NT2/D1 (cell line): Measurements from ENCODE around the gene RPL32.

Experiments used
- SUZ12 ChIP-seq: IDR thresholded peaks from 2 replicates; pipeline ENCODE4 v1.6.1; 2011; ENCODE audit not compliant: insufficient read length, insufficient read depth; ENCODE audit errors: extremely low read depth
- YY1 ChIP-seq: IDR thresholded peaks from 2 replicates; pipeline ENCODE4 v1.6.1; 2011; ENCODE audit not compliant: insufficient read length, insufficient read depth
- ZNF274 ChIP-seq: IDR thresholded peaks from 2 replicates; pipeline ENCODE4 v1.6.1; 2011; ENCODE audit warnings: mild to moderate bottlenecking, low read depth, low read length

DNA sequence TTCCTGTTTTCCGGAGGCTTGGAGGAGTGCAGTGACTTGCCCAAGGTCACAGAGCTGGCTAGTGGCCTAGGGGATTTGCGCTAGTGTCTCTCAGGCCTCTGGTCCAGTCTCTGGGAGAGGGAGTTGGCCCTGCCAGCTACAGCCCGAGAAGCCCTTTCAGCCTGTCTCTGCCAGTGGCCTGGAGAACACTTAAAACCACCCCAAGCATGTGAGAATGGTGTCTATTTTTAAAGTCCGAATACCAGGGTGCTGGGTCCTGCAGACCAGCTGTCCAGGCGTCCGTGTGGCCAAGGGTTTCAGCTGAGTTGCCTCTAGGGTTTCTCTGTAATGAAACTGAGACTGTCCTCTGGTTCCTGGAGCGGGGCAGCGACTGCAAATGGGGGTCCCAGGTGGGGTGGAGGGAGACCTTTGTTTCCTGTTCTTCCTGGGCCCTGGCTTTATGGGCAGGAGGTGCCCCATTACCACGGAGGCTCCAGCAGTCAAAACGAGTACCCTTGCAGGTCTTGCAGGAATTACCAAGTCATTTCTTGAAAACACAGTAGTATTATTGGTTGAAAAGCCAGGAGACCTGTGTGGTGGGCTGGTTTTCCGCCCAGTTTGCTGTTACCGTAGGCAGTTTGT lies 42.7 kb downstream of the RPL32 start:
- TF ChIP-seq YY1 (no peak), ZNF274 (no peak), SUZ12 (no peak)
